Stromal cell of bone marrow (primary cell): ENCODE data around the gene NCDN.

ENCODE experiments used
- DNase-seq: peaks from one replicate; pipeline ENCODE4 v3.0.0-alpha.2; 2012; ENCODE audit warnings: low read depth

The NCDN gene

GRCh38 chr1:35557611-35558373 is at the start of gene NCDN:
TSS of gene NCDN (plus strand) at chr1:35557799. CDS start at chr1:35558191, 392 bp downstream.
- peak; percentile 94 for DNase-seq

- DNase-seq = no peak
These were observed 49.7 kb upstream of the NCDN start for GRCh38 chr1:35507947-35508346.

- DNase-seq = no peak
These were observed 48.0 kb upstream of the NCDN start for GRCh38 chr1:35509558-35509957.

- DNase-seq = no peak
These were observed 46.3 kb upstream of the NCDN start for GRCh38 chr1:35511305-35511704.

GRCh38 chr1:35518183-35518582 is 39.4 kb upstream of the NCDN start:
- no peak for DNase-seq

- no peak for DNase-seq
These were observed 38.2 kb upstream of the NCDN start for GRCh38 chr1:35519432-35519831.

- no peak for DNase-seq
These were observed 33.5 kb upstream of the NCDN start for GRCh38 chr1:35524106-35524505.

- no peak for DNase-seq
These were observed 27.4 kb upstream of the NCDN start for GRCh38 chr1:35530168-35530567.

- DNase-seq = no peak
These were observed 26.7 kb upstream of the NCDN start for GRCh38 chr1:35530946-35531345.

GRCh38 chr1:35531368-35531767 is 26.2 kb upstream of the NCDN start:
- no peak for DNase-seq

GRCh38 chr1:35532497-35533223 is 24.9 kb upstream of the NCDN start:
- DNase-seq = no peak

- DNase-seq = no peak
These were observed 24.0 kb upstream of the NCDN start for GRCh38 chr1:35533586-35533985.

- no peak for DNase-seq
These were observed 22.4 kb upstream of the NCDN start for GRCh38 chr1:35535243-35535642.

GRCh38 chr1:35536556-35537162 is 20.9 kb upstream of the NCDN start:
- no peak for DNase-seq

GRCh38 chr1:35537806-35538205 is 19.8 kb upstream of the NCDN start:
- DNase-seq = no peak

- no peak for DNase-seq
These were observed 18.4 kb upstream of the NCDN start for GRCh38 chr1:35539073-35539823.

GRCh38 chr1:35539824-35540261 is 17.8 kb upstream of the NCDN start:
- no peak for DNase-seq

- DNase-seq = no peak
These were observed 12.6 kb upstream of the NCDN start for GRCh38 chr1:35544976-35545375.

- DNase-seq = no peak
These were observed 11.0 kb upstream of the NCDN start for GRCh38 chr1:35546614-35547013.

- DNase-seq = no peak
These were observed 3.7 kb upstream of the NCDN start for GRCh38 chr1:35553851-35554250.

- no peak for DNase-seq
These were observed 3.1 kb upstream of the NCDN start for GRCh38 chr1:35554266-35555211.
